HCT116 (cell line): ENCODE results near the gene TTLL11. TPM values are rescaled to one million over a fixed set of nuclear protein-coding genes. Genes with fewer than 3 reads are reported as not detected.

Source experiments
- ATAC-seq: fragments of 200-7000 bp; cut with Tn5 transposase; 2 replicates; pipeline ENCODE4 v1.9.1; 2020; ENCODE audit warnings: mild to moderate bottlenecking, moderate library complexity
- BruUV-seq: library from RNA; stranded (reverse); fragments of 400-500 nt; replicated peaks from 2 replicates; lab custom pipeline; 2021; lab: Mats Ljungman, UMichigan
- CTCF ChIA-PET: fragments of 300-600 bp; sonication (Branson Sonifier 250); formaldehyde crosslinking; loops from one replicate; lab custom pipeline; 2021; ENCODE audit warnings: antibody characterized with exemption; lab: Charles Lee
- POLR2A ChIA-PET: fragments of 300-600, 350-600 bp; sonication (Branson Sonifier 250); formaldehyde crosslinking; loops from one replicate; lab custom pipeline; 2021; ENCODE audit warnings: antibody characterized with exemption; lab: Charles Lee
- RAD21 ChIA-PET, 2 experiments: fragments of 300-600 bp; sonication (Branson Sonifier 250); formaldehyde crosslinking; loops; one replicate each; lab custom pipeline; 2023; ENCODE audit warnings: low total read pairs in 2 of 2; ENCODE audit not compliant: uncharacterized antibody in 2 of 2, unreplicated experiment in 2 of 2, low non-redundant PET in 1 of 2; lab: Charles Lee
- DNase-seq: peaks from one replicate; pipeline ENCODE4 v3.0.0-alpha.2; 2010; ENCODE audit warnings: low read depth, low spot score
- H2AFZ ChIP-seq: fragments of 200-600 bp; shearing (Covaris generic), sonication (generic); 2 replicates; pipeline ENCODE4 v1.6.1; 2017; ENCODE audit warnings: low read depth, mixed run types, mixed read lengths, antibody characterized with exemption, low read length; ENCODE audit not compliant: poor library complexity, severe bottlenecking
- H3K27ac ChIP-seq: 2 replicates; pipeline ENCODE4 v1.5.1; 2012; ENCODE audit warnings: low read depth, low read length
- H3K27me3 ChIP-seq: fragments of 200-600 bp; sonication (generic); 2 replicates; pipeline ENCODE4 v1.6.1; 2016; ENCODE audit warnings: mixed run types, low read length, mixed read lengths; ENCODE audit not compliant: insufficient read depth
- H3K36me3 ChIP-seq, 2 experiments: fragments of 200-500 bp in 1 of 2; fragments of 200-600 bp in 1 of 2; sonication (Bioruptor generic) in 1 of 2; sonication (generic) in 1 of 2; 2 replicates each; pipeline versions ENCODE4 v1.5.1 to v1.6.1; 2014 to 2016; ENCODE audit warnings: low read length in 2 of 2, inconsistent platforms in 1 of 2, mixed read lengths in 1 of 2, mixed run types in 1 of 2; ENCODE audit not compliant: insufficient read depth in 2 of 2, control insufficient read depth in 1 of 2
- H3K4me1 ChIP-seq, 2 experiments: fragments of 200-600 bp in 1 of 2; sonication (generic) in 1 of 2; 2 replicates each; pipeline versions ENCODE4 v1.5.1 to v1.6.1; 2012 to 2017; ENCODE audit warnings: low read length in 2 of 2, inconsistent platforms in 1 of 2, mild to moderate bottlenecking in 1 of 2, mixed read lengths in 1 of 2, mixed run types in 1 of 2, moderate library complexity in 1 of 2; ENCODE audit not compliant: insufficient read depth in 2 of 2, control insufficient read depth in 1 of 2
- H3K4me2 ChIP-seq: fragments of 200-600 bp; sonication (generic); 2 replicates; pipeline ENCODE4 v1.6.1; 2017; ENCODE audit warnings: mixed run types, low read length, mixed read lengths
- H3K4me3 ChIP-seq, 2 experiments: fragments of 200-600 bp in 1 of 2; sonication (generic) in 1 of 2; replicated peaks in 1 of 2; 2 replicates each; pipeline ENCODE4 v1.5.1; 2011 to 2016; ENCODE audit warnings: low read length in 2 of 2, control low read depth in 1 of 2, low read depth in 1 of 2, mild to moderate bottlenecking in 1 of 2, mixed read lengths in 1 of 2, mixed run types in 1 of 2
- H3K79me2 ChIP-seq: fragments of 200-600 bp; sonication (generic); 2 replicates; pipeline ENCODE4 v1.6.1; 2017; ENCODE audit warnings: mild to moderate bottlenecking, mixed run types, low read length, moderate library complexity, mixed read lengths; ENCODE audit not compliant: insufficient read depth
- H3K9ac ChIP-seq: fragments of 200-600 bp; sonication (generic); 2 replicates; pipeline ENCODE4 v1.6.1; 2016; ENCODE audit warnings: low read length, mixed read lengths
- H3K9me2 ChIP-seq: fragments of 200-600 bp; sonication (generic), shearing (Covaris generic); 2 replicates; pipeline ENCODE4 v1.6.1; 2017; ENCODE audit warnings: mixed run types, mild to moderate bottlenecking, moderate library complexity; ENCODE audit not compliant: insufficient read depth
- H3K9me3 ChIP-seq, 2 experiments: fragments of 200-500 bp in 1 of 2; fragments of 200-600 bp in 1 of 2; sonication (Bioruptor generic) in 1 of 2; sonication (generic) in 1 of 2; 2 replicates each; pipeline ENCODE4 v1.6.1; 2014 to 2017; ENCODE audit warnings: low read length in 2 of 2, mixed read lengths in 2 of 2, inconsistent platforms in 1 of 2, low read depth in 1 of 2, mild to moderate bottlenecking in 1 of 2, mixed run types in 1 of 2, moderate library complexity in 1 of 2; ENCODE audit not compliant: control insufficient read depth in 1 of 2, insufficient read depth in 1 of 2
- H4K20me1 ChIP-seq: fragments of 200-600 bp; sonication (generic), shearing (Covaris generic); 2 replicates; pipeline ENCODE4 v1.6.1; 2017; ENCODE audit warnings: mixed run types, mild to moderate bottlenecking, moderate library complexity; ENCODE audit not compliant: insufficient read depth
- ATF3 ChIP-seq: IDR thresholded peaks from 2 replicates; pipeline ENCODE4 v1.6.1; 2012
- CBX3 ChIP-seq: IDR thresholded peaks from 2 replicates; pipeline ENCODE4 v1.6.1; 2012; ENCODE audit warnings: low read depth
- CEBPB ChIP-seq: IDR thresholded peaks from 2 replicates; pipeline ENCODE4 v1.6.1; 2012; ENCODE audit warnings: low read depth
- CTCF ChIP-seq, 3 experiments: fragments of 200-600 bp in 1 of 3; sonication (generic) in 1 of 3; IDR thresholded peaks in 2 of 3; conservative IDR thresholded peaks in 1 of 3; 2 replicates each; pipeline ENCODE4 v1.5.1; 2012 to 2017; ENCODE audit warnings: low read depth in 2 of 3, low read length in 2 of 3, antibody characterized with exemption in 1 of 3, borderline replicate concordance in 1 of 3, control low read depth in 1 of 3, mild to moderate bottlenecking in 1 of 3, mixed read lengths in 1 of 3, mixed run types in 1 of 3, moderate library complexity in 1 of 3; ENCODE audit not compliant: insufficient read depth in 1 of 3
- EGR1 ChIP-seq: IDR thresholded peaks from 2 replicates; pipeline ENCODE4 v1.6.1; 2012; ENCODE audit warnings: low read depth
- EZH2phosphoT487 ChIP-seq: fragments of 200-600 bp; IDR thresholded peaks from 2 replicates; pipeline ENCODE4 v1.6.1; 2018; ENCODE audit warnings: antibody characterized with exemption, borderline replicate concordance
- JUND ChIP-seq: IDR thresholded peaks from 2 replicates; pipeline ENCODE4 v1.6.1; 2012
- POLR2A ChIP-seq: IDR thresholded peaks from 2 replicates; pipeline ENCODE4 v1.7.0; 2011; ENCODE audit warnings: borderline replicate concordance; ENCODE audit not compliant: insufficient read depth, insufficient read length; ENCODE audit errors: extremely low read depth
- POLR2AphosphoS5 ChIP-seq: IDR thresholded peaks from 2 replicates; pipeline ENCODE4 v1.6.1; 2011; ENCODE audit warnings: mild to moderate bottlenecking, low read depth, low read length, moderate library complexity
- RAD21 ChIP-seq: IDR thresholded peaks from 2 replicates; pipeline ENCODE4 v1.6.1; 2012; ENCODE audit warnings: low read depth, mild to moderate bottlenecking
- REST ChIP-seq: IDR thresholded peaks from 2 replicates; pipeline ENCODE4 v1.6.1; 2012; ENCODE audit warnings: low read depth
- SRF ChIP-seq: IDR thresholded peaks from 2 replicates; pipeline ENCODE4 v1.6.1; 2012; ENCODE audit warnings: low read depth
- TCF7L2 ChIP-seq: IDR thresholded peaks from 2 replicates; pipeline ENCODE4 v1.7.0; 2011; ENCODE audit warnings: borderline replicate concordance, inconsistent platforms; ENCODE audit not compliant: insufficient read depth, insufficient read length; ENCODE audit errors: extremely low read depth
- ZFX ChIP-seq: fragments of 450-650 bp; IDR thresholded peaks from 2 replicates; pipeline ENCODE4 v1.6.1; 2017
- intact Hi-C: fragments of 100-400 bp; cut with micrococcal nuclease; formaldehyde crosslinking; loops from 2 replicates; pipeline ENCODE4 v1.10.0; 2022
- total RNA-seq: library from RNA; stranded (reverse); gene quantifications from one replicate; pipeline ENCODE4 v1.2.1, GENCODE V29; 2021; ENCODE audit not compliant: unreplicated experiment

TTLL11 gene
- total RNA-seq, 1 experiment from 2014 or later: 2.2 TPM

- Histone ChIP-seq H3K9me2 (no peaks in the 10 kb centered on the region), H3K9ac (no peak overlapping the region), H3K4me3 (no peak overlapping the region), H3K9me3 (no peaks in the 10 kb centered on the region), H3K4me1 (no peaks in the 10 kb centered on the region), H3K27me3 (no peaks in the 10 kb centered on the region), H3K36me3 (no peaks in the 10 kb centered on the region), H2AFZ (no peak overlapping the region), H4K20me1 (no peaks in the 10 kb centered on the region), H3K4me2 (no peak overlapping the region), H3K27ac (no peak overlapping the region), H3K79me2 (no peaks in the 10 kb centered on the region)
- BruUV-seq: no TSS peak
- CTCF ChIA-PET: no interaction called here
- DNase-seq (no peak), ATAC-seq (no peak)
- RAD21 ChIA-PET: no interaction called here
- intact Hi-C loops: no loop called here
- POLR2A ChIA-PET: no interaction called here
- TF ChIP-seq ZFX (no peak), CBX3 (no peak), CTCF (IDR thresholded peaks at IDR 0.05 in 2 of 3, conservative IDR thresholded peaks at IDR 0.05 in 1 of 3; ENCODE audit: borderline replicate concordance in 1 of 3, insufficient read depth in 1 of 3, low read depth in 2 of 3, low read length in 2 of 3) (no peak), ATF3 (no peak), TCF7L2 (no peak), REST (no peak), CEBPB (no peak), SRF (no peak), EGR1 (no peak), EZH2phosphoT487 (no peak), RAD21 (no peak), JUND (no peak), POLR2AphosphoS5 (no peak), POLR2A (no peak)
Measured at GRCh38 chr9:121841771-121842611, 251.1 kb downstream of the TTLL11 start.
